ENCODE results near the gene TSPAN33.

Gene TSPAN33

GRCh38 chr7:129202058-129202777 lies 57.7 kb downstream of the TSPAN33 start:
- Histone ChIP-seq H3K9ac (ENCODE audit: insufficient read length) (no peak overlapping the region), H3K4me3 (no peak overlapping the region), H3K9me3 (ENCODE audit: low read depth, low read length) (no peaks in the 10 kb centered on the region), H3K27ac (no peak overlapping the region), H3K36me3 (ENCODE audit: insufficient read depth, low read length) (peaks cover 13% of the 10 kb centered on the region; the same call in 1 of the 2 replicates)
- no peak for DNase-seq (ENCODE audit: low read depth, low spot score)
- no peak for TF ChIP-seq EZH2 (IDR thresholded peaks at IDR 0.05)
- TF ChIP-seq POLR2AphosphoS5 (IDR thresholded peaks at IDR 0.05; ENCODE audit: borderline replicate concordance, low read depth, low read length), result no peak
- TF ChIP-seq FOXP2 (optimal IDR thresholded peaks at IDR 0.05; ENCODE audit: control extremely low read depth, extremely low read length, insufficient read depth), result no peak

GRCh38 chr7:129203050-129203741 lies 58.7 kb downstream of the TSPAN33 start:
- peaks cover 13% of the 10 kb centered on the region; the same call in 1 of the 2 replicates for H3K36me3 ChIP-seq (ENCODE audit: insufficient read depth, low read length)
- H3K4me3 ChIP-seq, result no peak overlapping the region
- no peaks in the 10 kb centered on the region for H3K9me3 ChIP-seq (ENCODE audit: low read depth, low read length)
- H3K9ac ChIP-seq (ENCODE audit: insufficient read length), result no peak overlapping the region
- no peak for DNase-seq (ENCODE audit: low read depth, low spot score)
- no peak for TF ChIP-seq EZH2 (IDR thresholded peaks at IDR 0.05)
- no peak overlapping the region for H3K27ac ChIP-seq

GRCh38 chr7:129205126-129205818 lies 60.8 kb downstream of the TSPAN33 start:
- Histone ChIP-seq H3K9me3 (ENCODE audit: low read depth, low read length) (no peaks in the 10 kb centered on the region), H3K9ac (ENCODE audit: insufficient read length) (no peak overlapping the region), H3K36me3 (ENCODE audit: insufficient read depth, low read length) (peaks cover 20% of the 10 kb centered on the region; the same call in 1 of the 2 replicates), H3K27ac (no peak overlapping the region), H3K4me3 (no peak overlapping the region)
- DNase-seq (ENCODE audit: low read depth, low spot score), result no peak
- TF ChIP-seq POLR2AphosphoS5 (IDR thresholded peaks at IDR 0.05; ENCODE audit: borderline replicate concordance, low read depth, low read length) (no peak), FOXP2 (optimal IDR thresholded peaks at IDR 0.05; ENCODE audit: control extremely low read depth, extremely low read length, insufficient read depth) (no peak), EZH2 (IDR thresholded peaks at IDR 0.05) (no peak)

GRCh38 chr7:129205987-129206785 lies 61.7 kb downstream of the TSPAN33 start:
- Histone ChIP-seq H3K27ac (no peak overlapping the region), H3K36me3 (ENCODE audit: insufficient read depth, low read length) (peaks cover 29% of the 10 kb centered on the region; the same call in 1 of the 2 replicates), H3K9me3 (ENCODE audit: low read depth, low read length) (no peaks in the 10 kb centered on the region), H3K9ac (ENCODE audit: insufficient read length) (no peak overlapping the region), H3K4me3 (no peak overlapping the region)
- TF ChIP-seq EZH2 (IDR thresholded peaks at IDR 0.05) (no peak), FOXP2 (optimal IDR thresholded peaks at IDR 0.05; ENCODE audit: control extremely low read depth, extremely low read length, insufficient read depth) (no peak), POLR2AphosphoS5 (IDR thresholded peaks at IDR 0.05; ENCODE audit: borderline replicate concordance, low read depth, low read length) (no peak)
- no peak for DNase-seq (ENCODE audit: low read depth, low spot score)

- Histone ChIP-seq H3K27ac (no peak overlapping the region), H3K36me3 (ENCODE audit: insufficient read depth, low read length) (peaks cover 37% of the 10 kb centered on the region; the same call in 1 of the 2 replicates), H3K9me3 (ENCODE audit: low read depth, low read length) (no peaks in the 10 kb centered on the region), H3K9ac (ENCODE audit: insufficient read length) (no peak overlapping the region), H3K4me3 (no peak overlapping the region)
- no peak for DNase-seq (ENCODE audit: low read depth, low spot score)
- TF ChIP-seq FOXP2 (optimal IDR thresholded peaks at IDR 0.05; ENCODE audit: control extremely low read depth, extremely low read length, insufficient read depth) (no peak), EZH2 (IDR thresholded peaks at IDR 0.05) (no peak), POLR2AphosphoS5 (IDR thresholded peaks at IDR 0.05; ENCODE audit: borderline replicate concordance, low read depth, low read length) (no peak)
Measured at GRCh38 chr7:129208667-129209066, 64.2 kb downstream of the TSPAN33 start.

DNA sequence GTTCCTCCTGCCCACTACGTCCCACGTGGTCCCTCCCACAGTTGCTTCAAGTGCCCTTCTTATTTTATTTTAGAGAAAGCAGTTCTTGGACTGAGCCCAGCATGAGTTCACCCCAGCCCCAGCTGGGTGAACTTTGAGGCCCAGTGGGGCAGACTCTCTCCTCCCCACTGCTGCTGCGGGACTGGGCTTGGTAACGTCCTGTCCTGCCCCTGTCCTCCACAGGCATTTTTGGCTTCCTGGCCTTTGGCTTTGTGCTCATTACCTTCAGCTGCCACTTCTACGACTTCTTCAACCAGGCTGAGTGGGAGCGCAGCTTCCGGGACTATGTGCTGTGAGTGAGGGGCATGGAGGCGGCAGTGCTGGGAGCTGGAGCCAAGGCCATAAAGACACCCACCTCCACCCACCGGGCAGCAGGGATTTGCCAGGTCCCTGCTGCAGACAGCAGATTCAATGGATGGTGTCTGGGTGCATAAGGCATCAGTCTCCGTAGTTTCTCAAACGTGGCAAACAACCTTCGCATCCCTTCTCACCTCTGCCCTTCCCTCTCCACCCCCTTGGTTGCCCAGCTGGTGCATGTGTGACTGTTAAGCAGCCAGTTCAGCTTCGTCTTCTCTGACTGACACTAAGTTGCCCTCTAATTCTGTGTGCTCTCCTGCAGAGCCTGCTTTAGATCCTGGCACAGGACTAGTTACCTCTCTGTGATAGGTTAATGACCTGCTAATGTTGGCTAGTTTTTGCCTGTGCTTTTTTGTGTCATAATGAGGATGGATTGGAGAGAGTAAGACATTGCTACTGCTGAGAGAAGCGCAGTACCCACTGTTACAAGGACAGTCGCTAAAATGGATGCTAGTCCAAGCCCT lies 64.8 kb downstream of the TSPAN33 start:
- TF ChIP-seq POLR2AphosphoS5 (IDR thresholded peaks at IDR 0.05; ENCODE audit: borderline replicate concordance, low read depth, low read length) (no peak), EZH2 (IDR thresholded peaks at IDR 0.05) (no peak), FOXP2 (optimal IDR thresholded peaks at IDR 0.05; ENCODE audit: control extremely low read depth, extremely low read length, insufficient read depth) (no peak)
- no peak overlapping the region for H3K4me3 ChIP-seq
- DNase-seq (ENCODE audit: low read depth, low spot score), result no peak
- H3K27ac ChIP-seq, result no peak overlapping the region
- H3K36me3 ChIP-seq (ENCODE audit: insufficient read depth, low read length), result peaks cover 37% of the 10 kb centered on the region; the same call in 1 of the 2 replicates
- H3K9ac ChIP-seq (ENCODE audit: insufficient read length), result no peak overlapping the region
- no peaks in the 10 kb centered on the region for H3K9me3 ChIP-seq (ENCODE audit: low read depth, low read length)

DNA sequence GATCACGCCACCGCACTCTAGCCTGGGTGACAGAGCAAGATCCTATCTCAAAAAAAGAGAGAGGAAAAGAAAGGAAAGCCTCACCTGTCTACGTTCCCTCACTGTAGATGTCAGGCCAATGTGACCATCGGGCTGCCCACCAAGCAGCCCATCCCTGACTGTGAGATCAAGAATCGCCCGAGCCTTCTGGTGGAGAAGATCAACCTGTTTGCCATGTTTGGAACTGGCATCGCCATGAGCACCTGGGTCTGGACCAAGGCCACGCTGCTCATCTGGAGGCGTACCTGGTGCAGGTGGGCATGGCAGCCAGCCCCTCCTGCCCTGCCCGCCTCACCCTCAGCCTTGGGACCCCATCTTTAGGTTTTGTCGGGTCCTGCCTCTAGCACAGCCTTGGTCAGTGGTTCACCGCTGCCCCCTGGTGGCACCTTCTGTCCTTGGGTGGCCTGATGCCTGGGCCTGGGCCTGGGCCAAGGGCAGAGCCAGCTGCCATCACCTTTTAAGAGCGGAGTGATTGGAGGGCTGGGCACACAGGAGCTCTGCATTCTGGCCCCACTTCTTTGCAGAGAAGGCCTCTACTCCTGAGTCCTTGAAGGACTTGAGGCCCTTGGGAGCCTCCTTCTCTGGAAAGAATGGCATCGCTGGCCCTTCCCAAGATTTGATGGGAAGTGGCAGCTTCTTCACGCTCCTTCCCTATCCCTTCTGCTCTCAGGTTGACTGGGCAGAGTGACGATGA lies 65.9 kb downstream of the TSPAN33 start:
- H3K36me3 ChIP-seq (ENCODE audit: insufficient read depth, low read length), result peaks cover 37% of the 10 kb centered on the region; the same call in 1 of the 2 replicates

More for the DNA sequence above, 65.9 kb downstream of the TSPAN33 start:
- TF ChIP-seq EZH2 (IDR thresholded peaks at IDR 0.05), result no peak
- Histone ChIP-seq H3K9ac (ENCODE audit: insufficient read length) (no peak overlapping the region), H3K9me3 (ENCODE audit: low read depth, low read length) (no peaks in the 10 kb centered on the region), H3K27ac (peak overlapping the region; percentile 6; the same call in 1 of the 2 replicates), H3K4me3 (no peak overlapping the region)
- no peak for DNase-seq (ENCODE audit: low read depth, low spot score)
